ENCODE results near the gene DGKG.

DNA sequence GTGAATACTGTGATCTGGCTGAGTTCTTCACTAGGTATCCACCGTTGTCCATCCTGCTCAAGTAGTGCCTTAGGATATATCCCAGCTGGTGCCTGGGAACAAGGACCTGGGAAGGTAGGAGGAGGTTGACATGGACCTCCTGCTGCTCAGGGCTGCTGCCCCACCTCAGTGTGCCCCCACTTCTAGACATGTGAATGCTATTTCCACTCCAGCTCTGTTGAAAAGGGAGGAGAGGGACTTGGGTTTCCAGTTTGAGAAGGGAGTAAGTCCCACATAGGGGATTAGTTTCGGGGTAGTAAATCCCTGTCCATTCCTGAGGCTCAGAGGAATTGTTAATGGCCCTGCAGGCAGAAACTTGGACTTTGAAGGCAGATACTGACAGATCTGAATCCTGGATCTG lies 220.2 kb downstream of the DGKG start:
- TF ChIP-seq, protein P1, sequence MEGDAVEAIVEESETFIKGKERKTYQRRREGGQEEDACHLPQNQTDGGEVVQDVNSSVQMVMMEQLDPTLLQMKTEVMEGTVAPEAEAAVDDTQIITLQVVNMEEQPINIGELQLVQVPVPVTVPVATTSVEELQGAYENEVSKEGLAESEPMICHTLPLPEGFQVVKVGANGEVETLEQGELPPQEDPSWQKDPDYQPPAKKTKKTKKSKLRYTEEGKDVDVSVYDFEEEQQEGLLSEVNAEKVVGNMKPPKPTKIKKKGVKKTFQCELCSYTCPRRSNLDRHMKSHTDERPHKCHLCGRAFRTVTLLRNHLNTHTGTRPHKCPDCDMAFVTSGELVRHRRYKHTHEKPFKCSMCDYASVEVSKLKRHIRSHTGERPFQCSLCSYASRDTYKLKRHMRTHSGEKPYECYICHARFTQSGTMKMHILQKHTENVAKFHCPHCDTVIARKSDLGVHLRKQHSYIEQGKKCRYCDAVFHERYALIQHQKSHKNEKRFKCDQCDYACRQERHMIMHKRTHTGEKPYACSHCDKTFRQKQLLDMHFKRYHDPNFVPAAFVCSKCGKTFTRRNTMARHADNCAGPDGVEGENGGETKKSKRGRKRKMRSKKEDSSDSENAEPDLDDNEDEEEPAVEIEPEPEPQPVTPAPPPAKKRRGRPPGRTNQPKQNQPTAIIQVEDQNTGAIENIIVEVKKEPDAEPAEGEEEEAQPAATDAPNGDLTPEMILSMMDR (conservative IDR thresholded peaks at IDR 0.05; ENCODE audit: low read depth, low read length), result no peak
- TF ChIP-seq EZH2 (IDR thresholded peaks at IDR 0.05; ENCODE audit: borderline replicate concordance, low read depth, low read length, poor library complexity, severe bottlenecking), result no peak

Measured in A673 (cell line).